Progenitor cell of endocrine pancreas (in vitro differentiated cells): ENCODE data around the gene OR2V1. TPM values are rescaled to one million over a fixed set of nuclear protein-coding genes. Genes with fewer than 3 reads are reported as not detected.
"Not testable (repeated sequence)": the region's sequence is repeated elsewhere in the genome, so short reads cannot be mapped to it uniquely, and the experiment has no call there.

Experiments
- DNase-seq: peaks from one replicate; pipeline ENCODE4 v3.0.0; 2021; ENCODE audit warnings: low spot score; ENCODE audit not compliant: unreplicated experiment
- H3K27ac Mint-ChIP-seq: 2 replicates; pipeline ENCODE4 v1.8.0; 2021; ENCODE audit warnings: mild to moderate bottlenecking, moderate library complexity, mixed read lengths
- H3K27me3 Mint-ChIP-seq: 2 replicates; pipeline ENCODE4 v1.8.0; 2021; ENCODE audit warnings: mixed read lengths
- H3K36me3 Mint-ChIP-seq: 2 replicates; pipeline ENCODE4 v1.8.0; 2022; ENCODE audit warnings: mixed read lengths; ENCODE audit not compliant: insufficient read depth
- H3K4me1 Mint-ChIP-seq: 2 replicates; pipeline ENCODE4 v1.8.0; 2021; ENCODE audit warnings: low read depth, mixed read lengths
- H3K4me3 Mint-ChIP-seq: 2 replicates; pipeline ENCODE4 v1.8.0; 2021; ENCODE audit warnings: low read depth, mild to moderate bottlenecking, moderate library complexity, mixed read lengths
- H3K9me3 Mint-ChIP-seq: 2 replicates; pipeline ENCODE4 v1.8.0; 2021; ENCODE audit warnings: low read depth, mixed read lengths
- CTCF ChIP-seq: fragments of 200-600 bp; sonication (generic); IDR thresholded peaks from one replicate; pipeline ENCODE4 v1.5.0; 2021; ENCODE audit warnings: antibody characterized with exemption, mild to moderate bottlenecking; ENCODE audit not compliant: unreplicated experiment
- total RNA-seq: library from RNA; stranded (reverse); gene quantifications from 2 replicates; pipeline ENCODE4 v1.2.1, GENCODE V29; 2021

The OR2V1 gene
- total RNA-seq, 1 donor from 2014 or later = not detected

GRCh38 chr5:181171782-181172181, 40.8 kb upstream of the OR2V1 start:
- TF ChIP-seq CTCF = no peak
- H3K27ac Mint-ChIP-seq = no peak overlapping the region
- H3K4me1 Mint-ChIP-seq = peaks cover 13% of the 10 kb centered on the region
- no peak overlapping the region for H3K4me3 Mint-ChIP-seq
- DNase-seq = no peak
- H3K27me3 Mint-ChIP-seq = peaks cover 88% of the 10 kb centered on the region
- H3K36me3 Mint-ChIP-seq = no peaks in the 10 kb centered on the region
- no peaks in the 10 kb centered on the region for H3K9me3 Mint-ChIP-seq

DNA sequence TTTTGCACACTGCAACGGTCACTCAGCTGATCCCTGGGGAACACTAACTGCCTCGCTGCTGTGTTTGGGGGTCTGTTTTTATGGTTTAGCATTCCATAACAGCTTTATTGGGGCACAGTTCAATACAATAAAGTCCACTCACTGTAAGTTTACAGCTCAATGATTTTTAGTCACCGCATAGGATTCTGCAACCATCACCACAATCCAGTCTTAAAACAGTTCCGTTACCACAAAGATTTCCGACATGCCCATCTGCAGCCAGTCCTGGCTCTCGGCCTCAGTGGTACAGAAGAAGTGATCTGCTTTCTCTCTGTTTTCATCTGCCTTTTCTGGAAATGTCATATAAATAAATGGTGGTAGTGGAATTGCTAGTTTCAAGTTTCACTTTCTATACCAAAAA, 40.0 kb upstream of the OR2V1 start:
- no peak for DNase-seq
- no peaks in the 10 kb centered on the region for H3K9me3 Mint-ChIP-seq

GRCh38 chr5:181170237-181170825, 39.4 kb upstream of the OR2V1 start:
- TF ChIP-seq CTCF = no peak
- peaks cover 13% of the 10 kb centered on the region for H3K4me1 Mint-ChIP-seq
- H3K27me3 Mint-ChIP-seq = peaks cover 94% of the 10 kb centered on the region
- no peak for DNase-seq
- H3K27ac Mint-ChIP-seq = peak overlapping the region; percentile 77
- H3K36me3 Mint-ChIP-seq = no peaks in the 10 kb centered on the region
- H3K9me3 Mint-ChIP-seq = no peaks in the 10 kb centered on the region
- peak overlapping the region; percentile 61 for H3K4me3 Mint-ChIP-seq

More for the DNA sequence above, 40.0 kb upstream of the OR2V1 start:
- Mint-ChIP-seq H3K27ac (no peak overlapping the region), H3K27me3 (peaks cover 90% of the 10 kb centered on the region), H3K36me3 (no peaks in the 10 kb centered on the region), H3K4me3 (no peak overlapping the region), H3K4me1 (peaks cover 13% of the 10 kb centered on the region)
- TF ChIP-seq CTCF = no peak

DNA sequence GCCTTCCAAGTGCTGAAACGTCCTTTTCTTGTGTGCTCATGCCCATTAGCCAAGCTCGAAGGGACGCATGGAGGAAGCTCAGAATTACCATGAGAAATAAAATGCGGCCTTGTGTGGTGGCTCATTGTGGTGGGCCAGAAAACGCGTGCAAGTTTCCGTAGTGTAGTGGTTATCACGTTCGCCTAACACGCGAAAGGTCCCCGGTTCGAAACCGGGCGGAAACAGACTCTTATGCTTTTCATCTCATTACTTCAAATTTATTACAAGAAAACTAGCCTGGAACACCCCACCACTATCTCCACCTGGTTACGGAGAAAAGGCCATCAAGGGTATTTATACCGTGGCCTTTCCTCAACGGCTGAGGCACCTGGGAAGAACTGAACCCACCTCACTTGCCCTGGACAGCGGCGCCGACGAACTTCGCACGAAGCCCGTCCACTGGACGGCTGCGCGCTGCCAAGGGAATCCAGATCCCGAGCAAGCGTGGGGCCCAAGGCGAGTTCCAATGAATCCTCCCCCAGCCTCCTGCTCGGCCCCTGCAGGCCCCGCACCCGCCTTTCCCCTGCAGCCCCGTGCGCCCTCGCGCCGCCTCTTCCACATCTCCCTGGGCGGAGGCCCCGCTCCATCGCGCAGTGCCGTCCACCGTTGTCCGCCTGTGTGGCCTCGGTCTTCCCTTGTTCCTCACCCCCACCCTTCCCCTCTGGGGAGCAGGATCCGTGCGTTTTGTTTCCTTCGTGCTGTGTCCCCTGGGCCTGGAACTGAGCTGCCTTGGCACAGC, 38.7 kb upstream of the OR2V1 start:
- peaks cover 13% of the 10 kb centered on the region for H3K4me1 Mint-ChIP-seq
- not testable (repeated sequence) for H3K9me3 Mint-ChIP-seq, H3K36me3 Mint-ChIP-seq
- peaks cover 96% of the 10 kb centered on the region for H3K27me3 Mint-ChIP-seq
- DNase-seq = peak; percentile 46
- H3K4me3 Mint-ChIP-seq = peak overlapping the region; percentile 61
- H3K27ac Mint-ChIP-seq = peak overlapping the region; percentile 77

GRCh38 chr5:181168595-181169118, 37.7 kb upstream of the OR2V1 start:
- Mint-ChIP-seq H3K36me3 (no peaks in the 10 kb centered on the region), H3K4me3 (no peak overlapping the region), H3K9me3 (no peaks in the 10 kb centered on the region), H3K27me3 (peaks cover 96% of the 10 kb centered on the region), H3K27ac (no peak overlapping the region), H3K4me1 (peaks cover 13% of the 10 kb centered on the region)
- DNase-seq = no peak
- TF ChIP-seq CTCF = no peak
